Stimulated activated CD4-positive, alpha-beta T cell treated with anti-CD3 and anti-CD28 coated beads, Interleukin-15, amount 100 ng/mL, for 48 hours (primary cell): ENCODE data around the gene OR4C12.
"Not testable (repeated sequence)": the region's sequence is repeated elsewhere in the genome, so short reads cannot be mapped to it uniquely, and the experiment has no call there.

Experiments
- DNase-seq, 2 donors: peaks; one replicate each; pipeline ENCODE4 v3.0.0-alpha.2; 2020; ENCODE audit warnings: low read depth in 2 of 2

OR4C12 gene

DNA sequence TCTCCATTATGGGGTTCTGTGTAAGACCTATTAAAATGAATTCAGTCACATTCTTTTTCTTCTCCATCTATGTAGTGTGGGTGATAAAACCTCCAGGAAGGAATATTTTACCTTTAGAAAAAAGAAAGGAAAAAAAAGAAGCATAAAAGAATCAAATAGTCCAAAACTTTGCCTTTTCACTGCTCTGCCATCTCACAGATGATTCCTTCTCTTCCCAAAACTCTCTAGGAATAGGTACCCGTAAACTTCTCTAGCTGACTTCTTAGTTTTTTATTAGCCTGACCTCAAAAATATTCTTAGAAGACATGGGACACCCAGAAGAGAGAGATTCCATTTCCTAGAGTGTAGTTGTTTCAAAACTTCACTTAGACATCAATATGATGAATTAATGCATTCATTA lies at the start of gene OR4C12:
Gene OR4C12 (minus strand): TSS at position 101 of the 400 bp plus-strand sequence. CDS start 34 bp downstream, at position 67.
- not testable (repeated sequence) for DNase-seq

DNA sequence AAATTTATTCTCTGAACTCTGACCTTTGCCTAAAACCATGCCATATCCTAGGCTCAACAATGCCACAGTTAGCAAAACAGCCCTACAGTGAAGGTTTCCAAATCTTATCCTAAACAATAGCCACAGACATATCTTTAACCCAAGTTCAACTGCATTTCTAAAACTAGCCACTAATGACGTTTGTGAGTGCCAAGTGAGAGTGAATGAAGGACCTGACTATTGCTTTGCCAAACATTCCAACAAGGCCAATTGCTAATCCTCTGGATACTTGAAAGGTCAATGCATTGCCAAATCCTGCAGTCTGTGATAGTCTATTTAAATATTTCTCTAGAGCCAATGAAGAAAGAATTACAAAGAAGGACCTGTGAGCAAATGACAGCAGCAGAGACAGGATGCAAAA lies 47.9 kb upstream of the OR4C12 start:
- no peak for DNase-seq

- peak; percentile 0 to 14 for DNase-seq
Observed at GRCh38 chr11:49995565-49995964, 13.2 kb upstream of the OR4C12 start.

- DNase-seq, result not testable (repeated sequence)
Observed at GRCh38 chr11:49973439-49973838, 8.9 kb downstream of the OR4C12 start.

GRCh38 chr11:49952091-49952490 lies 30.2 kb downstream of the OR4C12 start, which contains the start of gene OR4C13:
OR4C13 (plus strand) TSS chr11:49952391; CDS start chr11:49952423, 32 bp downstream.
- DNase-seq, result no peak

DNA sequence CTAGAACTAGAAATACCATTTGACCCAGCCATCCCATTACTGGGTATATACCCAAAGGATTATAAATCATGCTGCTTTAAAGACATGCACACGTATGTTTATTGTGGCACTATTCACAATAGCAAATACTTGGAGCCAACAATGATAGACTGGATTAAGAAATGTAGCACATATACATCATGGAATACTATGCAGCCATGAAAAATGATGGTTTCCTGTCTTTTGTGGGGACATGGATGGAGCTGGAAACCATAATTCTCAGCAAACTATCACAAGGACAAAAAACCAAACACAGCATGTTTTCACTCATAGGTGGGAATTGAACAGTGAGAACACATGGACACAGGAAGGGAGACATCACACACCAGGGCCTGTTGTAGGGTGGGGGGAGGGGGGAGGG lies 33.6 kb downstream of the OR4C12 start:
- not testable (repeated sequence) for DNase-seq
